Naive B cell (primary cell): ENCODE measurements around the gene AAK1. TPM values are rescaled to one million over a fixed set of nuclear protein-coding genes. Genes with fewer than 3 reads are reported as not detected.

Source experiments
- ATAC-seq, 2 donors: fragments of 150-1000 bp; cut with Tn5 transposase; 2 replicates each; pipeline ENCODE4 v1.10.0; 2021; ENCODE audit warnings: low read depth in 2 of 2, mild to moderate bottlenecking in 2 of 2, moderate library complexity in 2 of 2
- DNase-seq: peaks from one replicate; pipeline ENCODE4 v3.0.0; 2022
- H3K27ac Mint-ChIP-seq, 6 donors: one replicate each; pipeline ENCODE4 v1.8.0; 2020 to 2022; ENCODE audit warnings: mild to moderate bottlenecking in 6 of 6, mixed read lengths in 6 of 6, moderate library complexity in 5 of 6, inconsistent platforms in 2 of 6
- H3K27me3 Mint-ChIP-seq, 3 donors: one replicate each; pipeline ENCODE4 v1.8.0; 2021 to 2022; ENCODE audit warnings: mixed read lengths in 3 of 3, mild to moderate bottlenecking in 1 of 3
- H3K36me3 Mint-ChIP-seq, 2 donors: one replicate each; pipeline ENCODE4 v1.8.0; 2020 to 2022; ENCODE audit warnings: mixed read lengths in 2 of 2, inconsistent platforms in 1 of 2, mild to moderate bottlenecking in 1 of 2
- H3K4me1 Mint-ChIP-seq, 3 donors: one replicate each; pipeline ENCODE4 v1.8.0; 2020 to 2022; ENCODE audit warnings: mixed read lengths in 3 of 3, inconsistent platforms in 1 of 3, mild to moderate bottlenecking in 1 of 3, moderate library complexity in 1 of 3
- H3K4me3 Mint-ChIP-seq, 8 donors: one replicate each; pipeline ENCODE4 v1.8.0; 2020 to 2022; ENCODE audit warnings: mild to moderate bottlenecking in 8 of 8, mixed read lengths in 8 of 8, moderate library complexity in 8 of 8, inconsistent platforms in 2 of 8
- H3K9me3 Mint-ChIP-seq, 7 donors: one replicate each; pipeline ENCODE4 v1.8.0; 2020 to 2022; ENCODE audit warnings: mixed read lengths in 7 of 7, mild to moderate bottlenecking in 5 of 7, inconsistent platforms in 2 of 7, moderate library complexity in 1 of 7
- polyA plus RNA-seq, 6 donors: library from polyadenylated mRNA; unstranded; fragments of 300-500 nt; fragmentation: Illumina TruSeq; gene quantifications; one replicate each; pipeline ENCODE4 v1.2.3, GENCODE V29; 2021; ENCODE audit warnings: low read depth in 6 of 6

AAK1 gene
- polyA plus RNA-seq, 6 donors from 2014 or later = 0.47 to 6.1 (median 3.4) TPM

DNA sequence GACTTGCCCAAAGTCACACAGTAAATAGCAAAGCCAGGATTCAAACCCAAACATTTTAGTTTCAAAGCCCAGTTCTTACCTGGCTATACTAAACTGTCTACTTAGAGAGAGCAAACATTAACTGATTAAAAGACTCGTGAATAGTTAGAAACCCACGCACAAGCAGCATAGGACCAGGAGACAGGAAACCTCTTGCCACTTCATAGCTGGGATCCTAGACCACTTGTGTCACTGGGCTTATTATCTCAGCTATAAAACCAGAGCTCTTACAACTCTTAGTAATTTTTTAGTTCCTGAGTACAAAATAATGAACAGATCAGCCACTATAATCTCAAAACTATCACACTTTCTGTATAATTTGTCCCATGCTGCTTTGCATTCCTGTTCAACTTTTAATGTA lies 2.4 kb upstream of the AAK1 start:
- Mint-ChIP-seq H3K4me3 (peak overlapping the region in 1 of 8 donors; percentile 95), H3K9me3 (peaks cover 0 to 4% (median 0%) of the 10 kb centered on the region in 7 donors), H3K27ac (no peak overlapping the region), H3K4me1 (peaks cover 32 to 47% (median 37%) of the 10 kb centered on the region in 3 donors), H3K27me3 (peaks cover 55 to 64% (median 61%) of the 10 kb centered on the region in 3 donors), H3K36me3 (no peaks in the 10 kb centered on the region)
- DNase-seq (no peak), ATAC-seq (no peak)

DNA sequence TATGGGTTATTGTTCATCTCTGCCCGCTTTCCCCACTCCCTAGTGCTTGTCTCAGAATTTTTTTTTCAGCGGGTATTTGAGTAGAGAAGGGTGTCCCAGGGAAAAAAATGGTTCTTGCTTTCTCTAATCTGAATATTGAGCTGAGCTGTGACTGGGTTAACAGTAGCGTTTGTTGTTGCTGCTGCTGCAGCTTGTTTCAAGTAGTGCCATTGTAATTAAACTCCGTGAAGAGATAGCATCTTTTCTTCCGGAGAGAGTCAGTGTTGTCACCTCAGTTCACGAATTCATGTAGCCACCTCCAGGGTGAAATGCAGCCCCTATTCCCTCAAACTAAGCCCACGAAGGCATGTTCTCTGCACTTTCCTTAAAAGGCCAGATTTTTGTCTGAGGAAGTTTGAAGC lies 1.5 kb upstream of the AAK1 start:
- peaks cover 32 to 47% (median 37%) of the 10 kb centered on the region in 3 donors for H3K4me1 Mint-ChIP-seq
- no peak for DNase-seq
- peaks cover 0 to 4% (median 0%) of the 10 kb centered on the region in 7 donors for H3K9me3 Mint-ChIP-seq
- H3K4me3 Mint-ChIP-seq = peak overlapping the region; percentile 85 to 98 (median 95)
- peaks cover 62 to 69% (median 66%) of the 10 kb centered on the region in 3 donors for H3K27me3 Mint-ChIP-seq
- H3K27ac Mint-ChIP-seq = peak overlapping the region in 2 of 6 donors; percentile 59 to 60
- ATAC-seq = no peak
- H3K36me3 Mint-ChIP-seq = no peaks in the 10 kb centered on the region

DNA sequence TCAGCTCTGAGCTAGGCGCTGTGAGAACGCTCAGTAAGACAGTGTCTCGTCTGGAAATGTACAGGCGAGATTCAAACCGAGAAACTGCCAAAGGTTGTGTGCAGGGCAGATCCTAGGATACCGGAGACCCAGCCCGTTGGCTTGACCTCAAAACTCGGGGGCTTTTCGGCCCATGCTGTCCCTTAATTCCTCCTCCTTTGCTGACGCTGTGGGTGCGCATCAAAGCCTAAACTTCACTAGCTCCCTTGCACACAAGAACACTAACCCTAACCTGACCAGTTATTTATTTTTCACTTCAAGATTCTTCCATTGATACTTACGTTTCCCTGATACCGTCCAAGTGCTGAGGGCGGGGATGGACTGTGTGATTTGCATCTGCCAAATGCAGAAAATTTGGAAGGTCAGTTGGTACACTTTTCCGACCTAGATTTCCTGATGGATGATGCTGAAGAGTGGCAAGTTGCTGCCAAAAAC lies 1.0 kb upstream of the AAK1 start:
- ATAC-seq = no peak
- H3K27me3 Mint-ChIP-seq = peaks cover 67 to 74% (median 71%) of the 10 kb centered on the region in 3 donors
- H3K27ac Mint-ChIP-seq = peak overlapping the region in 4 of 6 donors; percentile 29 to 84 (median 70)

DNA sequence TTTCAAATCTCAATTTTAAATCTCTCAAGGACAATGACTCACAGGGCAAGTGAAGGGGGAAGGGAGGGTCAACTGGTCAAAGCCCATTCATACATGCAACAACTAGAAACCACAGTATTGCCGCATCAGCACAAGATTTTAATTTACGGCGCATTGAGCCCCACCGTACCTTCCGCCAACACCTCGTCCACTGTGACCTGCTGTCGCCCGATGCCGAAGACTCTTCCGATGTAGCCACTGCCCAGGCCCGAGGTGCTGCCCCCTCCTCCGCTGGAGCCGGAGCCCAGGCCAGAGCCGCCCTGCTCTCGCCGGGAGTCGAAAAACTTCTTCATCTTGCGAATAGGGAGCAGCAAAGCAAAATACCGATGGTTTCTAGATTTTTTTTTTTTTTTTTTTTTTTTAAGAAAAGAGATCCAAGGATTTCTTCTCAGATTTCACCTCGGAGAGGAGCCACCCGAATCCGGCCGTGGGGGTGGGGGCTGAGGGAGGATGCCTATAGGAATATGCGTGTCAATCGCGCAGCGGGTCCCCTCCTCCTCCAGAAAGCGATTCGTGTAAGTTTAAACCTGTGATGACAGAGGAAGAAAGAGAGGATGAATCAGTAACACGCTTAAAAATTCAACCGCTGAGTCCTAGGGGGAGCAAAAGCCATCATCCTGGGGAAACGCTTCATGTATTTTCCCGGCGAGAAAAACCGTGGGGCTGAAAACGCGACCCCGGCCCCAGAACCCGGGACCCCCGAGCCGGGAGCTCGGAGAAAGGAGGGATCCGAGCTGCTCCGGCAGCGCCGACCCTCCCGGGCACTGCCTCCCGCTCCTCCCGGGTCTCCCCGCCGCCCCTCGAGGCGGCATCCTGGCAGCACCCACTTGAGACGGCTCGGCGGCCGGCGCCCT lies 584 bp downstream of the AAK1 start:
- Mint-ChIP-seq H3K27me3 (peaks cover 79 to 85% (median 82%) of the 10 kb centered on the region in 3 donors), H3K4me1 (peaks cover 29 to 42% (median 35%) of the 10 kb centered on the region in 3 donors), H3K9me3 (peaks cover 0 to 4% (median 0%) of the 10 kb centered on the region in 7 donors), H3K36me3 (peaks cover 4 to 6% of the 10 kb centered on the region in 2 donors), H3K4me3 (peak overlapping the region; percentile 85 to 98 (median 92)), H3K27ac (peak overlapping the region in 4 of 6 donors; percentile 9 to 84 (median 62))
- DNase-seq (peak; percentile 21), ATAC-seq (no peak)

More for the DNA sequence above, 1.0 kb upstream of the AAK1 start:
- peak overlapping the region; percentile 85 to 98 (median 95) for H3K4me3 Mint-ChIP-seq
- H3K9me3 Mint-ChIP-seq = peaks cover 0 to 4% (median 0%) of the 10 kb centered on the region in 7 donors
- peaks cover 32 to 47% (median 37%) of the 10 kb centered on the region in 3 donors for H3K4me1 Mint-ChIP-seq
- no peaks in the 10 kb centered on the region for H3K36me3 Mint-ChIP-seq
- DNase-seq = no peak

DNA sequence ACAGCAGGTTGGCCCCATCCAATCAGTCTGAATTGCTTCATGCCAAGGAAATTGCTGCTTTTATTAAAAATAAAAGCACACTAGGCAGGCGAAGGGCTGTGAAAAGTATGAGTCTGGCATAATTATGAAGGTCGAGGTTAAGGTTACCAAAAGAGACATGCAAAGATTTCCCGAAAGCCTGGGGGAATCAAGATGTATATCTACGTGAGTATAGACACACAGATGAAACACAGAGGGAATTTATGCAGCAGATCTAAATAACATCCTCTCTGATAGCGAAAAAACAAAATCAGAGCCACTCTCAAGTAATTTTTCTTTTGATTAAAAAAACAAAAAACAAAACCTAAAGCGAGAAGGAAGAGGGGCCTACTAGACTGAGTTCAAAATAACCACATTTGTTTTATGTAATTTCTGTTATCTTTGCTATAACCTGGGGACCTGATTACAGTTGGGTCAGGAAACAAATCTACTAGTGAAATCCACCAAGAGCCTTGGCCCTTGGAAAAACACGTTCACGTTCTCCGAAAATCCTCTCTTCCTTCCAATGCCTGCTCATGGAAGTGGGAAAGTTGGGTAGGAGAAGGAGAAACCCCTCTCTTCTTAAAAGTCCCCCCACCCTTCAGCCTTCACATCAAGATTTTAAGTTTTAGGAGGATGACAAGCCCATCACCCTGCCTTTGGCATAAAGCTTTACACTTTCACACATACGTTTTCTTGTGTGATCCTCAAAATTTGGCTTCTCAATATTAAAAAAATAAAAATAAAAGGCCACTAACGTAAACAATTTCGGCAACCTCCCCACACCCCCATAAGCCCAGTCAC lies 1.4 kb downstream of the AAK1 start:
- peaks cover 0 to 4% (median 0%) of the 10 kb centered on the region in 7 donors for H3K9me3 Mint-ChIP-seq
- H3K4me3 Mint-ChIP-seq = peak overlapping the region; percentile 85 to 98 (median 92)
- peaks cover 80 to 88% (median 85%) of the 10 kb centered on the region in 3 donors for H3K27me3 Mint-ChIP-seq
- H3K4me1 Mint-ChIP-seq = peaks cover 25 to 38% (median 31%) of the 10 kb centered on the region in 3 donors
- no peak for ATAC-seq
- peak overlapping the region in 2 of 6 donors; percentile 32 to 50 for H3K27ac Mint-ChIP-seq
- H3K36me3 Mint-ChIP-seq = peaks cover 7 to 9% of the 10 kb centered on the region in 2 donors
- DNase-seq = no peak

DNA sequence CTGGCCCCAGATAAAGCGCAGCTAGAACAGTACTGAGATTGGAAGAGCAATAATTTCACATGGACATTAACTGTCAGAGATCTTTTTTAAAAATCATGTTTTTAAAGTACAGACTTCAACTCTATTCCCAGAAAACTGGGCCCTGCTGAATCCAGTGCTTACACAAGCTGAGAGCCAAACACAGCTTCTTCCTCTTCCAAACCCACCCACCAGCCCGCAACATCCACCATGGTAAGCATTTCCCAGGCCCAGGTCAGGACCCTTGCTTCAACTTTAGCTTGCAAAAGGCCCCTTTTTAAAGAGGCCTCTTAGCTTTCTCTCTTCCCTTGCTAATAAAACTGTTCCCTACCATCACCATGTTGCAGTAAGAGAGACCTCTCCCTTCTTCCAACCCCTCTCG lies 2.1 kb downstream of the AAK1 start:
- H3K4me1 Mint-ChIP-seq = peaks cover 19 to 32% (median 25%) of the 10 kb centered on the region in 3 donors
- peak overlapping the region in 3 of 8 donors; percentile 5 to 95 (median 70) for H3K4me3 Mint-ChIP-seq
- peak overlapping the region in 1 of 6 donors; percentile 8 for H3K27ac Mint-ChIP-seq
- no peaks in the 10 kb centered on the region for H3K9me3 Mint-ChIP-seq
- peaks cover 7 to 9% of the 10 kb centered on the region in 2 donors for H3K36me3 Mint-ChIP-seq
- H3K27me3 Mint-ChIP-seq = peaks cover 74 to 85% (median 80%) of the 10 kb centered on the region in 3 donors
- no peak for DNase-seq
- ATAC-seq = no peak

DNA sequence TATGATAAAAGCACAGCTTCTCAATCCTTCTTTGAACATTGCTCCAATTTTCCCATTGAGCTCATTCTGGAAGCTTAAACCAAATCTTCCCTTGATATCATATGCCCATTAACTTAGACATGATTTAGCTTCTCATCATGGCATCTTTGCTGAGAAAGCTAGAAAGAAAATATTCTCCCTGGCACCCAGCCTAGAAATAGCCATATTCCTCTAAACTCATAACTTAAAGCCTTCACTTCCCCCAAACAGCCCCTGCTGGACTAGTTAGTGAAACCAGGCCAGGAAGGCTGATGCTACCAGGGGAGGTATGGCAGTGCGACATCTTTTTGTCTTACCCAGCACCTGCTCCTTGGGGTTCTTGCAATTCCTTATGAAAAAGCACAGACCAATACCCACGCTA lies 4.3 kb downstream of the AAK1 start:
- Mint-ChIP-seq H3K4me3 (no peak overlapping the region), H3K27me3 (peaks cover 51 to 75% (median 58%) of the 10 kb centered on the region in 3 donors), H3K27ac (no peak overlapping the region), H3K4me1 (peaks cover 6 to 19% (median 13%) of the 10 kb centered on the region in 3 donors), H3K36me3 (peaks cover 7 to 9% of the 10 kb centered on the region in 2 donors), H3K9me3 (no peaks in the 10 kb centered on the region)
- ATAC-seq (no peak), DNase-seq (no peak)

DNA sequence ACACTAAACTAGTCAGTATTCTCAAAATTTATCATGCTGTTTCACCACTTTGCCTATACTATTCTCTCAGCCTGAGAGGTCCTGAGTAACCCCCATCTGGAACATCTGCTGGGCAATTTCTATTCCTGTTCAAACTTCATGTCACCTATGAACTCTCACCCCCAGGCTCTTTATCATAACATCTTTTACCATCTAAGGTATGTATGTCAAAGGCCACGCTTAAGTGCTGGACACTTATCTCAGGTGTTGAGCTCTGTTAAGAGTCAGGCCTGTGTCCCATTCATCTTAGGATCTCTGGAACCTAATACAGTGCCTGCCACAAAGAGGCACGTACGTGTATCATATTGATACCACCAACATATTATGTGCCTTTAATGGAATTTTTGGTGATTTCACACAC lies 4.9 kb downstream of the AAK1 start:
- DNase-seq = no peak
- peaks cover 50 to 77% (median 53%) of the 10 kb centered on the region in 3 donors for H3K27me3 Mint-ChIP-seq
- H3K4me1 Mint-ChIP-seq = peaks cover 3 to 15% (median 13%) of the 10 kb centered on the region in 3 donors
- no peak overlapping the region for H3K4me3 Mint-ChIP-seq
- no peaks in the 10 kb centered on the region for H3K9me3 Mint-ChIP-seq
- H3K36me3 Mint-ChIP-seq = peaks cover 7 to 9% of the 10 kb centered on the region in 2 donors
- no peak overlapping the region for H3K27ac Mint-ChIP-seq
- ATAC-seq = no peak

DNA sequence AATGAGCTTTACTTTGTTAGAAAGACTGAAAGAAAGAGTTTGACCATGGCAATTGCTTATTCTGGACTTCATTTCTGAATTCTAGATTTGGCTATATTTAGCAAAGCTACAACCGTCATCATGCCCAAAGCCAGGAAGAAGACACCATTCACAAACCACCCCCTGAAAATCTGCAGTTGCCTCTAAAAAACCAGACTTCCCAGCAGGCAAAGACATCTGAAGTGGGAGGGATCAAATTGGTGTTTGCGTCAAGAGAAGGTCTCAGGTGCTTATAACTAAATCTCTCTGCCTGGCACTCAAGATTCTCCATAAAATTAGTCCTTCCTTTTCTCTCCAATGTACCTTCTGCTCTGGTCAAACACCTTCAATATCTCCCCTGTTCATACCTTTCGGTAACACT lies 5.6 kb downstream of the AAK1 start:
- Mint-ChIP-seq H3K4me3 (no peak overlapping the region), H3K4me1 (peaks cover 3 to 13% (median 11%) of the 10 kb centered on the region in 3 donors), H3K9me3 (no peaks in the 10 kb centered on the region), H3K27ac (no peak overlapping the region), H3K36me3 (peaks cover 7 to 9% of the 10 kb centered on the region in 2 donors), H3K27me3 (peaks cover 48 to 73% (median 52%) of the 10 kb centered on the region in 3 donors)
- DNase-seq = no peak
- no peak for ATAC-seq

DNA sequence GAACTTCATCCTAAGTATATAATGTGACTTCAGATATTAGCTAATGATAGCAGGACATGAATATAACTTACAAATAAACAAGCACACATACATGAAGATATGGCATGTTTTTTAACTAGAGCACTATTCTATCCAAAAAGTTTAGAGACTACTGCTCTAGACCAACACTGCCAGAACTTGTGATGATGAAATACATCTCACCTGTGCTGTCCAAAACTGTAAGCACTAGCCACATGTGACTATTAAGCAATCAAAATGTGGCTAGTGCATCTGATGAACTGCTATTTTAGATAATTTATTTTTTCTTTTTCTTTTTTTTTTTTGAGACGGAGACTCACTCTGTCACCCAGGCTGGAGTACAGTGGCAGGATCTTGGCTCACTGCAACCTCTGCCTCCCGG lies 7.1 kb downstream of the AAK1 start:
- DNase-seq = no peak
- peaks cover 33 to 63% (median 37%) of the 10 kb centered on the region in 3 donors for H3K27me3 Mint-ChIP-seq
- H3K9me3 Mint-ChIP-seq = no peaks in the 10 kb centered on the region
- H3K4me1 Mint-ChIP-seq = peaks cover 0 to 6% (median 0%) of the 10 kb centered on the region in 3 donors
- ATAC-seq = no peak
- no peak overlapping the region for H3K27ac Mint-ChIP-seq
- H3K36me3 Mint-ChIP-seq = peaks cover 7 to 9% of the 10 kb centered on the region in 2 donors
- no peak overlapping the region for H3K4me3 Mint-ChIP-seq

DNA sequence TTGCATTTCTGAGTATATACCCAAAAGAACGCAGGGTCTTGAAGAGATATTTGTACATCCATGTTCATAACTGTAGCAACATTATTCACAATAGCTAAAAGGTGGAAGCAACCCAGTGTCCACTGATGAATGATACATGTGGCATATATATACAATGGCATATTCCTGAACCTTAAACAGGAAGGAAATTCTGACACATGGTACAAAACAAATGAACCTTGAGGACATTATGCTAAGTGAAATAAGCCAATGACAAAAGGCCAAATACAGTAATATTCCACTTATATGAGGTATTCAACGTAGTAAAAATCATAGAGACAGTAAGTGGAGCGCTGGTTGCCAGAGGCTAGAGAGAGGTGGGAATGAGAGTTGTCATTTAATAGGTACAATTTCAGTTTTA lies 8.1 kb downstream of the AAK1 start:
- Mint-ChIP-seq H3K4me1 (peaks cover 0 to 6% (median 0%) of the 10 kb centered on the region in 3 donors), H3K27me3 (peaks cover 23 to 56% (median 34%) of the 10 kb centered on the region in 3 donors), H3K9me3 (no peaks in the 10 kb centered on the region), H3K27ac (no peak overlapping the region), H3K36me3 (peaks cover 7 to 9% of the 10 kb centered on the region in 2 donors), H3K4me3 (no peak overlapping the region)
- DNase-seq (no peak), ATAC-seq (no peak)

DNA sequence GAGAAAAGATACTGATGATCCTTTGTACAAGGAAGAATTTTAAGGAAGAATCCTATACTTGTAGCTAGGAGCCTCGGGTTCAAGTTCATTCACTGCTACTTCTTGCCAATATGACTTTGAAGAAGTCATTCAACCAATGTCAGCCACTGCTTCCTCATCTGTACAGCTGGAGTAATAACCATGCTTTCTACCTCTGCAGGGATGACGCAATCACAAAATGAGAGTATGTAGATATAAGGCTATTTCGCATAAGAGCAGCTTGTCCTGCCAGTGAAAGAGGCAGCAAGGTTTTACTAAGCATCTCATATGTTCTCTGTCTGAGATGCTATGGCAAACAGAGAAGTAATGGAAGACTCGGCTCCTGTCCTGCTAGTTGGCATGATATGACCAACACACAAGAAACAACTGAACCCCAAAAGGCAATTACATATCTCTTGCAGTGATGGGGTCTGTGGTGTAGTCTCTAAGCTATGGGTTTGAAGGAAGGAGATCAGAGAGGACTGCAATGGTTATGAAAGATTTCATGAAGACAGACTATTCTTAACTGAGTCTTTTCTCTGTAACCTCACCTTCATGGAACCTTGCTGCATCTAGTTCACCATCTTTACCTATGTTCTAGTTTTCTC lies 9.2 kb downstream of the AAK1 start:
- peaks cover 7 to 9% of the 10 kb centered on the region in 2 donors for H3K36me3 Mint-ChIP-seq
- H3K9me3 Mint-ChIP-seq = no peaks in the 10 kb centered on the region
- H3K27me3 Mint-ChIP-seq = peaks cover 13 to 46% (median 23%) of the 10 kb centered on the region in 3 donors
- peaks cover 0 to 6% (median 0%) of the 10 kb centered on the region in 3 donors for H3K4me1 Mint-ChIP-seq
- ATAC-seq (no peak), DNase-seq (no peak)
- H3K4me3 Mint-ChIP-seq = no peak overlapping the region
- H3K27ac Mint-ChIP-seq = no peak overlapping the region
